ENCODE data around the gene PEX12. TPM values are rescaled to one million over a fixed set of nuclear protein-coding genes. Genes with fewer than 3 reads are reported as not detected.

PEX12 gene
- total RNA-seq, 1 experiment from 2014 or later: 5.2 TPM

- TF ChIP-seq ZNF121 (CRISPR knock-in tag; IDR thresholded peaks at IDR 0.05) (no peak), ZNF281 (CRISPR knock-in tag; IDR thresholded peaks at IDR 0.05) (no peak), NR1H2 (CRISPR knock-in tag; IDR thresholded peaks at IDR 0.05) (no peak), ZNF423 (CRISPR knock-in tag; IDR thresholded peaks at IDR 0.05) (no peak)
These were observed 38.7 kb downstream of the PEX12 start (continued) for GRCh38 chr17:35539659-35540026.

GRCh38 chr17:35537601-35538141 is 40.7 kb downstream of the PEX12 start, which contains the start of gene SLFN12L:
SLFN12L (minus strand) TSS chr17:35537678; CDS start chr17:35522364, 15,314 bp downstream.
- H3K4me1 Mint-ChIP-seq: no peaks in the 10 kb centered on the region
- H3K4me3 Mint-ChIP-seq: no peak within 1 kb of the TSS
- H3K27ac Mint-ChIP-seq: no peak within 1 kb of the TSS
- DNase-seq (ENCODE audit: low spot score) (no peak), ATAC-seq (no peak)
- ChIA-PET CTCF (interaction anchor here (0.6 to 3.9 kb wide), 6 partner anchors 14 to 224 kb away, joined by 3 to 54 read pairs (median 6); no protein-coding TSS in a partner anchor), POLR2A (no interaction called here)
- H3K36me3 Mint-ChIP-seq: no peaks in the 10 kb centered on the region
- H3K9me3 Mint-ChIP-seq: no peaks in the 10 kb centered on the region
- TF ChIP-seq NR2C2 (CRISPR knock-in tag; IDR thresholded peaks at IDR 0.05) (no peak), GABPB1 (CRISPR knock-in tag; IDR thresholded peaks at IDR 0.05) (no peak), ZBTB21 (CRISPR knock-in tag; IDR thresholded peaks at IDR 0.05; ENCODE audit: borderline replicate concordance) (no peak), USF1 (CRISPR knock-in tag; IDR thresholded peaks at IDR 0.05) (no peak), SMAD3 (CRISPR knock-in tag; IDR thresholded peaks at IDR 0.05; ENCODE audit: borderline replicate concordance) (no peak), E2F5 (CRISPR knock-in tag; IDR thresholded peaks at IDR 0.05) (no peak), NFYB (CRISPR knock-in tag; conservative IDR thresholded peaks at IDR 0.05; ENCODE audit: low read depth) (no peak), ZNF416 (CRISPR knock-in tag; IDR thresholded peaks at IDR 0.05) (no peak), RORB (CRISPR knock-in tag; IDR thresholded peaks at IDR 0.05) (no peak), CTCF (IDR thresholded peaks at IDR 0.05) (no peak), ELF4 (CRISPR knock-in tag; IDR thresholded peaks at IDR 0.05; ENCODE audit: low read depth) (no peak), NFATC4 (CRISPR knock-in tag; IDR thresholded peaks at IDR 0.05) (no peak), JAZF1 (CRISPR knock-in tag; IDR thresholded peaks at IDR 0.05) (no peak)
- TF ChIP-seq, protein P1, sequence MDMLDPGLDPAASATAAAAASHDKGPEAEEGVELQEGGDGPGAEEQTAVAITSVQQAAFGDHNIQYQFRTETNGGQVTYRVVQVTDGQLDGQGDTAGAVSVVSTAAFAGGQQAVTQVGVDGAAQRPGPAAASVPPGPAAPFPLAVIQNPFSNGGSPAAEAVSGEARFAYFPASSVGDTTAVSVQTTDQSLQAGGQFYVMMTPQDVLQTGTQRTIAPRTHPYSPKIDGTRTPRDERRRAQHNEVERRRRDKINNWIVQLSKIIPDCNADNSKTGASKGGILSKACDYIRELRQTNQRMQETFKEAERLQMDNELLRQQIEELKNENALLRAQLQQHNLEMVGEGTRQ (CRISPR knock-in tag; IDR thresholded peaks at IDR 0.05): no peak
- TF ChIP-seq, protein P2, sequence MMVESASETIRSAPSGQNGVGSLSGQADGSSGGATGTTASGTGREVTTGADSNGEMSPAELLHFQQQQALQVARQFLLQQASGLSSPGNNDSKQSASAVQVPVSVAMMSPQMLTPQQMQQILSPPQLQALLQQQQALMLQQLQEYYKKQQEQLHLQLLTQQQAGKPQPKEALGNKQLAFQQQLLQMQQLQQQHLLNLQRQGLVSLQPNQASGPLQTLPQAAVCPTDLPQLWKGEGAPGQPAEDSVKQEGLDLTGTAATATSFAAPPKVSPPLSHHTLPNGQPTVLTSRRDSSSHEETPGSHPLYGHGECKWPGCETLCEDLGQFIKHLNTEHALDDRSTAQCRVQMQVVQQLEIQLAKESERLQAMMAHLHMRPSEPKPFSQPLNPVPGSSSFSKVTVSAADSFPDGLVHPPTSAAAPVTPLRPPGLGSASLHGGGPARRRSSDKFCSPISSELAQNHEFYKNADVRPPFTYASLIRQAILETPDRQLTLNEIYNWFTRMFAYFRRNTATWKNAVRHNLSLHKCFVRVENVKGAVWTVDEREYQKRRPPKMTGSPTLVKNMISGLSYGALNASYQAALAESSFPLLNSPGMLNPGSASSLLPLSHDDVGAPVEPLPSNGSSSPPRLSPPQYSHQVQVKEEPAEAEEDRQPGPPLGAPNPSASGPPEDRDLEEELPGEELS (CRISPR knock-in tag; IDR thresholded peaks at IDR 0.05): no peak
- TF ChIP-seq, protein P3, sequence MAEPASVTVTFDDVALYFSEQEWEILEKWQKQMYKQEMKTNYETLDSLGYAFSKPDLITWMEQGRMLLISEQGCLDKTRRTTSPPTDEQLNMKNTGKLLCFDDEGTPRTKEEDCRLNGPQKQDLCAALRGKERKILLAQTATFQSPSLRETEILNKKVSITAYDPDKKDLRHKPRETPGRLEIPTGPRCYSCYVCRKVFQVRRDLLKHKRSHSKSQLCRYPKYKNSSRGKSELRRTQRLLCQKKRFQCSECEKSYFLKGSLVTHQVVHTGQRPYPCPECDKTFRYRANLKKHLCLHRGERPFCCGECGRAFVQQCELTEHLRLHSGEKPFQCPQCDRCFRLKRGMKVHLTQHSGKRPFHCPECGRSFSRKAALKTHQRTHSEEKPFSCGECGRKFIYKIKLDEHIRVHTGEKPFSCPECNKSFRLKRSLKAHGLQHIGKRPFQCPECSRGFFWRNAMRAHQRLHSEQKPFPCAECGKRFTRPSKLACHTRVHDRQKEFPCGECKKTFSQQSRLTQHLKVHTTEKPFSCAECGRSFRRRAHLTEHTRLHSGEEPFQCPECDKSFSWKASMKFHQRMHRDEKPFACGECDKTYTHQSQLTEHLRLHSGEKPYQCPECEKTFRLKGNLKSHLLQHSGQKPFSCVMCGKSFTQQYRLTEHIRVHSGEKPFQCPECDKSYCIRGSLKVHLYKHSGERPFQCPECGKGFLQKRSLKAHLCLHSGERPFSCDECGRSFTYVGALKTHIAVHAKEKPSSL (CRISPR knock-in tag; conservative IDR thresholded peaks at IDR 0.05): no peak
- H3K27me3 Mint-ChIP-seq (ENCODE audit: low read depth): peaks cover 6% of the 10 kb centered on the region; the same call in 1 of the 2 replicates
